ENCODE data around the gene SLC38A6.

DNA sequence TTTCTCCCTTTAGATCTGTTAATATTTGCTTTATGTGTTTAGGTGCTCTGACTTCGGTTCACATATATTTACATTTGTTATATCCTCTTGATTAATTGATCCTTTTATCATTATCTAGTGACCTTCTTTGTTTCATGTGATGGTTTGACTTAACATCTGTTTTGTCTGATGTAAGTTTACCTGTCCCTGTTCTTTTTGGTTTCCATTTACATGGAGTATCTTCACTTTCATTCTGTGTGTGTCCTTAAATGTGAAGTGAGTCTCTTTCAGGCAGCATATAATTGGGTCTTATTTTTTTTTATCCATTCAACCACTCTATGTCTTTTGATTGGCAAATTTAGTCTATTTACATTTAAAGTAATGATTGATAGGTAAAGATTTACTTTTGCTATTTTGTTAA is 24.4 kb upstream of the SLC38A6 start:
- TF ChIP-seq RAD21 (IDR thresholded peaks at IDR 0.05; ENCODE audit: low read depth) (no peak), CEBPB (IDR thresholded peaks at IDR 0.05) (no peak), EP300 (IDR thresholded peaks at IDR 0.05; ENCODE audit: borderline replicate concordance) (no peak), TAF1 (IDR thresholded peaks at IDR 0.05; ENCODE audit: low read depth) (no peak), ZBTB7A (IDR thresholded peaks at IDR 0.05; ENCODE audit: low read depth) (no peak), EGR1 (IDR thresholded peaks at IDR 0.05) (no peak), TCF12 (IDR thresholded peaks at IDR 0.05; ENCODE audit: low read depth) (no peak), FOXM1 (IDR thresholded peaks at IDR 0.05; ENCODE audit: borderline replicate concordance, low read depth) (no peak)
- TF ChIP-seq, protein P1, sequence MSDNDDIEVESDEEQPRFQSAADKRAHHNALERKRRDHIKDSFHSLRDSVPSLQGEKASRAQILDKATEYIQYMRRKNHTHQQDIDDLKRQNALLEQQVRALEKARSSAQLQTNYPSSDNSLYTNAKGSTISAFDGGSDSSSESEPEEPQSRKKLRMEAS (IDR thresholded peaks at IDR 0.05): no peak
- TF ChIP-seq, protein P2, sequence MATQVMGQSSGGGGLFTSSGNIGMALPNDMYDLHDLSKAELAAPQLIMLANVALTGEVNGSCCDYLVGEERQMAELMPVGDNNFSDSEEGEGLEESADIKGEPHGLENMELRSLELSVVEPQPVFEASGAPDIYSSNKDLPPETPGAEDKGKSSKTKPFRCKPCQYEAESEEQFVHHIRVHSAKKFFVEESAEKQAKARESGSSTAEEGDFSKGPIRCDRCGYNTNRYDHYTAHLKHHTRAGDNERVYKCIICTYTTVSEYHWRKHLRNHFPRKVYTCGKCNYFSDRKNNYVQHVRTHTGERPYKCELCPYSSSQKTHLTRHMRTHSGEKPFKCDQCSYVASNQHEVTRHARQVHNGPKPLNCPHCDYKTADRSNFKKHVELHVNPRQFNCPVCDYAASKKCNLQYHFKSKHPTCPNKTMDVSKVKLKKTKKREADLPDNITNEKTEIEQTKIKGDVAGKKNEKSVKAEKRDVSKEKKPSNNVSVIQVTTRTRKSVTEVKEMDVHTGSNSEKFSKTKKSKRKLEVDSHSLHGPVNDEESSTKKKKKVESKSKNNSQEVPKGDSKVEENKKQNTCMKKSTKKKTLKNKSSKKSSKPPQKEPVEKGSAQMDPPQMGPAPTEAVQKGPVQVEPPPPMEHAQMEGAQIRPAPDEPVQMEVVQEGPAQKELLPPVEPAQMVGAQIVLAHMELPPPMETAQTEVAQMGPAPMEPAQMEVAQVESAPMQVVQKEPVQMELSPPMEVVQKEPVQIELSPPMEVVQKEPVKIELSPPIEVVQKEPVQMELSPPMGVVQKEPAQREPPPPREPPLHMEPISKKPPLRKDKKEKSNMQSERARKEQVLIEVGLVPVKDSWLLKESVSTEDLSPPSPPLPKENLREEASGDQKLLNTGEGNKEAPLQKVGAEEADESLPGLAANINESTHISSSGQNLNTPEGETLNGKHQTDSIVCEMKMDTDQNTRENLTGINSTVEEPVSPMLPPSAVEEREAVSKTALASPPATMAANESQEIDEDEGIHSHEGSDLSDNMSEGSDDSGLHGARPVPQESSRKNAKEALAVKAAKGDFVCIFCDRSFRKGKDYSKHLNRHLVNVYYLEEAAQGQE (IDR thresholded peaks at IDR 0.05; ENCODE audit: low read depth): no peak
- TF ChIP-seq, protein P3, sequence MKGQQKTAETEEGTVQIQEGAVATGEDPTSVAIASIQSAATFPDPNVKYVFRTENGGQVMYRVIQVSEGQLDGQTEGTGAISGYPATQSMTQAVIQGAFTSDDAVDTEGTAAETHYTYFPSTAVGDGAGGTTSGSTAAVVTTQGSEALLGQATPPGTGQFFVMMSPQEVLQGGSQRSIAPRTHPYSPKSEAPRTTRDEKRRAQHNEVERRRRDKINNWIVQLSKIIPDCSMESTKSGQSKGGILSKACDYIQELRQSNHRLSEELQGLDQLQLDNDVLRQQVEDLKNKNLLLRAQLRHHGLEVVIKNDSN (IDR thresholded peaks at IDR 0.05): no peak

Data from Ishikawa (cell line).